HCT116 (cell line): ENCODE results near the gene CDC37L1. TPM values are rescaled to one million over a fixed set of nuclear protein-coding genes. Genes with fewer than 3 reads are reported as not detected.

ENCODE experiments used
- ATAC-seq: fragments of 200-7000 bp; cut with Tn5 transposase; 2 replicates; pipeline ENCODE4 v1.9.1; 2020; ENCODE audit warnings: mild to moderate bottlenecking, moderate library complexity
- BruUV-seq: library from RNA; stranded (reverse); fragments of 400-500 nt; replicated peaks from 2 replicates; lab custom pipeline; 2021; lab: Mats Ljungman, UMichigan
- CTCF ChIA-PET: fragments of 300-600 bp; sonication (Branson Sonifier 250); formaldehyde crosslinking; loops from one replicate; lab custom pipeline; 2021; ENCODE audit warnings: antibody characterized with exemption; lab: Charles Lee
- POLR2A ChIA-PET: fragments of 300-600, 350-600 bp; sonication (Branson Sonifier 250); formaldehyde crosslinking; loops from one replicate; lab custom pipeline; 2021; ENCODE audit warnings: antibody characterized with exemption; lab: Charles Lee
- RAD21 ChIA-PET, 2 experiments: fragments of 300-600 bp; sonication (Branson Sonifier 250); formaldehyde crosslinking; loops; one replicate each; lab custom pipeline; 2023; ENCODE audit warnings: low total read pairs in 2 of 2; ENCODE audit not compliant: uncharacterized antibody in 2 of 2, unreplicated experiment in 2 of 2, low non-redundant PET in 1 of 2; lab: Charles Lee
- DNase-seq: peaks from one replicate; pipeline ENCODE4 v3.0.0-alpha.2; 2010; ENCODE audit warnings: low read depth, low spot score
- H2AFZ ChIP-seq: fragments of 200-600 bp; shearing (Covaris generic), sonication (generic); 2 replicates; pipeline ENCODE4 v1.6.1; 2017; ENCODE audit warnings: low read depth, mixed run types, mixed read lengths, antibody characterized with exemption, low read length; ENCODE audit not compliant: poor library complexity, severe bottlenecking
- H3K27ac ChIP-seq: 2 replicates; pipeline ENCODE4 v1.5.1; 2012; ENCODE audit warnings: low read depth, low read length
- H3K27me3 ChIP-seq: fragments of 200-600 bp; sonication (generic); 2 replicates; pipeline ENCODE4 v1.6.1; 2016; ENCODE audit warnings: mixed run types, low read length, mixed read lengths; ENCODE audit not compliant: insufficient read depth
- H3K36me3 ChIP-seq, 2 experiments: fragments of 200-500 bp in 1 of 2; fragments of 200-600 bp in 1 of 2; sonication (Bioruptor generic) in 1 of 2; sonication (generic) in 1 of 2; 2 replicates each; pipeline versions ENCODE4 v1.5.1 to v1.6.1; 2014 to 2016; ENCODE audit warnings: low read length in 2 of 2, inconsistent platforms in 1 of 2, mixed read lengths in 1 of 2, mixed run types in 1 of 2; ENCODE audit not compliant: insufficient read depth in 2 of 2, control insufficient read depth in 1 of 2
- H3K4me1 ChIP-seq, 2 experiments: fragments of 200-600 bp in 1 of 2; sonication (generic) in 1 of 2; 2 replicates each; pipeline versions ENCODE4 v1.5.1 to v1.6.1; 2012 to 2017; ENCODE audit warnings: low read length in 2 of 2, inconsistent platforms in 1 of 2, mild to moderate bottlenecking in 1 of 2, mixed read lengths in 1 of 2, mixed run types in 1 of 2, moderate library complexity in 1 of 2; ENCODE audit not compliant: insufficient read depth in 2 of 2, control insufficient read depth in 1 of 2
- H3K4me2 ChIP-seq: fragments of 200-600 bp; sonication (generic); 2 replicates; pipeline ENCODE4 v1.6.1; 2017; ENCODE audit warnings: mixed run types, low read length, mixed read lengths
- H3K4me3 ChIP-seq, 2 experiments: fragments of 200-600 bp in 1 of 2; sonication (generic) in 1 of 2; replicated peaks in 1 of 2; 2 replicates each; pipeline ENCODE4 v1.5.1; 2011 to 2016; ENCODE audit warnings: low read length in 2 of 2, control low read depth in 1 of 2, low read depth in 1 of 2, mild to moderate bottlenecking in 1 of 2, mixed read lengths in 1 of 2, mixed run types in 1 of 2
- H3K79me2 ChIP-seq: fragments of 200-600 bp; sonication (generic); 2 replicates; pipeline ENCODE4 v1.6.1; 2017; ENCODE audit warnings: mild to moderate bottlenecking, mixed run types, low read length, moderate library complexity, mixed read lengths; ENCODE audit not compliant: insufficient read depth
- H3K9ac ChIP-seq: fragments of 200-600 bp; sonication (generic); 2 replicates; pipeline ENCODE4 v1.6.1; 2016; ENCODE audit warnings: low read length, mixed read lengths
- H3K9me2 ChIP-seq: fragments of 200-600 bp; sonication (generic), shearing (Covaris generic); 2 replicates; pipeline ENCODE4 v1.6.1; 2017; ENCODE audit warnings: mixed run types, mild to moderate bottlenecking, moderate library complexity; ENCODE audit not compliant: insufficient read depth
- H3K9me3 ChIP-seq, 2 experiments: fragments of 200-500 bp in 1 of 2; fragments of 200-600 bp in 1 of 2; sonication (Bioruptor generic) in 1 of 2; sonication (generic) in 1 of 2; 2 replicates each; pipeline ENCODE4 v1.6.1; 2014 to 2017; ENCODE audit warnings: low read length in 2 of 2, mixed read lengths in 2 of 2, inconsistent platforms in 1 of 2, low read depth in 1 of 2, mild to moderate bottlenecking in 1 of 2, mixed run types in 1 of 2, moderate library complexity in 1 of 2; ENCODE audit not compliant: control insufficient read depth in 1 of 2, insufficient read depth in 1 of 2
- H4K20me1 ChIP-seq: fragments of 200-600 bp; sonication (generic), shearing (Covaris generic); 2 replicates; pipeline ENCODE4 v1.6.1; 2017; ENCODE audit warnings: mixed run types, mild to moderate bottlenecking, moderate library complexity; ENCODE audit not compliant: insufficient read depth
- CTCF ChIP-seq, 3 experiments: fragments of 200-600 bp in 1 of 3; sonication (generic) in 1 of 3; IDR thresholded peaks in 2 of 3; conservative IDR thresholded peaks in 1 of 3; 2 replicates each; pipeline ENCODE4 v1.5.1; 2012 to 2017; ENCODE audit warnings: low read depth in 2 of 3, low read length in 2 of 3, antibody characterized with exemption in 1 of 3, borderline replicate concordance in 1 of 3, control low read depth in 1 of 3, mild to moderate bottlenecking in 1 of 3, mixed read lengths in 1 of 3, mixed run types in 1 of 3, moderate library complexity in 1 of 3; ENCODE audit not compliant: insufficient read depth in 1 of 3
- EGR1 ChIP-seq: IDR thresholded peaks from 2 replicates; pipeline ENCODE4 v1.6.1; 2012; ENCODE audit warnings: low read depth
- EZH2 ChIP-seq: fragments of 200-600 bp; sonication (generic); IDR thresholded peaks from 2 replicates; pipeline ENCODE4 v1.6.1; 2017; ENCODE audit warnings: antibody characterized with exemption, mixed run types
- MAX ChIP-seq: IDR thresholded peaks from 2 replicates; pipeline ENCODE4 v1.6.1; 2012
- POLR2A ChIP-seq: IDR thresholded peaks from 2 replicates; pipeline ENCODE4 v1.7.0; 2011; ENCODE audit warnings: borderline replicate concordance; ENCODE audit not compliant: insufficient read depth, insufficient read length; ENCODE audit errors: extremely low read depth
- SIN3A ChIP-seq: IDR thresholded peaks from 2 replicates; pipeline ENCODE4 v1.6.1; 2012; ENCODE audit warnings: low read depth
- SRF ChIP-seq: IDR thresholded peaks from 2 replicates; pipeline ENCODE4 v1.6.1; 2012; ENCODE audit warnings: low read depth
- ZFX ChIP-seq: fragments of 450-650 bp; IDR thresholded peaks from 2 replicates; pipeline ENCODE4 v1.6.1; 2017
- ZNF274 ChIP-seq: fragments of 200-500 bp; sonication (Bioruptor generic); IDR thresholded peaks from 2 replicates; pipeline ENCODE4 v1.6.1; 2014; ENCODE audit warnings: mild to moderate bottlenecking, low read depth, low read length, inconsistent platforms
- intact Hi-C: fragments of 100-400 bp; cut with micrococcal nuclease; formaldehyde crosslinking; loops from 2 replicates; pipeline ENCODE4 v1.10.0; 2022
- total RNA-seq: library from RNA; stranded (reverse); gene quantifications from one replicate; pipeline ENCODE4 v1.2.1, GENCODE V29; 2021; ENCODE audit not compliant: unreplicated experiment
- TF ChIP-seq, protein P1 (sequence below): IDR thresholded peaks from 2 replicates; pipeline ENCODE4 v1.6.1; 2011; ENCODE audit warnings: mild to moderate bottlenecking, low read length, moderate library complexity; ENCODE audit not compliant: insufficient replicate concordance; ENCODE audit errors: extremely low read depth

CDC37L1 gene
- total RNA-seq, 1 experiment from 2014 or later, result 18.1 TPM

GRCh38 chr9:4738866-4739586 is 59.7 kb downstream of the CDC37L1 start:
- no peak for ATAC-seq
- Histone ChIP-seq H3K4me2 (peak overlapping the region; percentile 92), H3K27ac (peak overlapping the region; percentile 84), H3K79me2 (peaks cover 60% of the 10 kb centered on the region), H3K27me3 (no peaks in the 10 kb centered on the region), H3K9me3 (no peaks in the 10 kb centered on the region), H3K4me3 (peak overlapping the region; percentile 65 to 91), H4K20me1 (no peaks in the 10 kb centered on the region), H3K9ac (peak overlapping the region; percentile 86), H3K4me1 (peaks cover 27 to 48% of the 10 kb centered on the region in 2 experiments), H3K9me2 (no peaks in the 10 kb centered on the region), H3K36me3 (no peaks in the 10 kb centered on the region), H2AFZ (no peak overlapping the region)
- POLR2A ChIA-PET, result no interaction called here
- no peak for DNase-seq
- CTCF ChIA-PET, result no interaction called here
- no peak for TF ChIP-seq MAX
- no peak for TF ChIP-seq CTCF (IDR thresholded peaks at IDR 0.05 in 2 of 3, conservative IDR thresholded peaks at IDR 0.05 in 1 of 3; ENCODE audit: borderline replicate concordance in 1 of 3, insufficient read depth in 1 of 3, low read depth in 2 of 3, low read length in 2 of 3)
- TF ChIP-seq ZFX, result no peak
- TF ChIP-seq SIN3A, result no peak
- TF ChIP-seq POLR2A, result no peak
- TF ChIP-seq EGR1, result no peak
- TF ChIP-seq ZNF274, result no peak
- no peak for TF ChIP-seq SRF
- no peak for TF ChIP-seq EZH2
- TF ChIP-seq, protein P1, sequence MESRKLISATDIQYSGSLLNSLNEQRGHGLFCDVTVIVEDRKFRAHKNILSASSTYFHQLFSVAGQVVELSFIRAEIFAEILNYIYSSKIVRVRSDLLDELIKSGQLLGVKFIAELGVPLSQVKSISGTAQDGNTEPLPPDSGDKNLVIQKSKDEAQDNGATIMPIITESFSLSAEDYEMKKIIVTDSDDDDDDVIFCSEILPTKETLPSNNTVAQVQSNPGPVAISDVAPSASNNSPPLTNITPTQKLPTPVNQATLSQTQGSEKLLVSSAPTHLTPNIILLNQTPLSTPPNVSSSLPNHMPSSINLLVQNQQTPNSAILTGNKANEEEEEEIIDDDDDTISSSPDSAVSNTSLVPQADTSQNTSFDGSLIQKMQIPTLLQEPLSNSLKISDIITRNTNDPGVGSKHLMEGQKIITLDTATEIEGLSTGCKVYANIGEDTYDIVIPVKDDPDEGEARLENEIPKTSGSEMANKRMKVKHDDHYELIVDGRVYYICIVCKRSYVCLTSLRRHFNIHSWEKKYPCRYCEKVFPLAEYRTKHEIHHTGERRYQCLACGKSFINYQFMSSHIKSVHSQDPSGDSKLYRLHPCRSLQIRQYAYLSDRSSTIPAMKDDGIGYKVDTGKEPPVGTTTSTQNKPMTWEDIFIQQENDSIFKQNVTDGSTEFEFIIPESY, result no peak
- RAD21 ChIA-PET, result no interaction called here
- BruUV-seq, result no TSS peak
- intact Hi-C loops, result no loop called here
